ENCODE data around the gene MYO1F.
"Not testable (repeated sequence)": the region's sequence is repeated elsewhere in the genome, so short reads cannot be mapped to it uniquely, and the experiment has no call there.

The MYO1F gene

GRCh38 chr19:8514505-8515009 lies 62.7 kb downstream of the MYO1F start:
- not testable (repeated sequence) for DNase-seq

GRCh38 chr19:8513687-8514504 lies 63.3 kb downstream of the MYO1F start, which contains the start of gene ZNF414:
TSS of gene ZNF414 (minus strand) at chr19:8514167. CDS start at chr19:8514046, 121 bp downstream.
- DNase-seq = peak; percentile 96

GRCh38 chr19:8513036-8513686 lies 64.1 kb downstream of the MYO1F start:
- DNase-seq = no peak

GRCh38 chr19:8512115-8512967 lies 64.9 kb downstream of the MYO1F start:
- DNase-seq = no peak

GRCh38 chr19:8511573-8512101 lies 65.6 kb downstream of the MYO1F start:
- DNase-seq = no peak

GRCh38 chr19:8510589-8511115 lies 66.6 kb downstream of the MYO1F start:
- no peak for DNase-seq

GRCh38 chr19:8506402-8506957 lies 70.8 kb downstream of the MYO1F start:
- no peak for DNase-seq

- peak; percentile 70 for DNase-seq
Observed at GRCh38 chr19:8505680-8506401, 71.4 kb downstream of the MYO1F start.

- DNase-seq = no peak
Observed at GRCh38 chr19:8504919-8505318, 72.3 kb downstream of the MYO1F start.

GRCh38 chr19:8504171-8504570 lies 73.1 kb downstream of the MYO1F start:
- DNase-seq = no peak

GRCh38 chr19:8503510-8503909 lies 73.7 kb downstream of the MYO1F start:
- no peak for DNase-seq

GRCh38 chr19:8501981-8502380 lies 75.3 kb downstream of the MYO1F start:
- DNase-seq = no peak

GRCh38 chr19:8501516-8501915 lies 75.7 kb downstream of the MYO1F start:
- no peak for DNase-seq

- DNase-seq = no peak
Observed at GRCh38 chr19:8500158-8500557, 77.1 kb downstream of the MYO1F start.

GRCh38 chr19:8499048-8499833 lies 78.0 kb downstream of the MYO1F start:
- DNase-seq = no peak

- DNase-seq = no peak
Observed at GRCh38 chr19:8498295-8498694, 78.9 kb downstream of the MYO1F start.

GRCh38 chr19:8494158-8494557 lies 83.1 kb downstream of the MYO1F start:
- no peak for DNase-seq

- DNase-seq = no peak
Observed at GRCh38 chr19:8491574-8491973, 85.7 kb downstream of the MYO1F start.

- DNase-seq = no peak
Observed at GRCh38 chr19:8490873-8491272, 86.4 kb downstream of the MYO1F start.

- no peak for DNase-seq
Observed at GRCh38 chr19:8490395-8490760, 86.9 kb downstream of the MYO1F start.

Measured in CD4-positive, alpha-beta T cell treated with Interleukin-12 subunit alpha and Interleukin-12 subunit beta, for 1 hour (primary cell).